Measurements from ENCODE around the gene EPB41. TPM values are rescaled to one million over a fixed set of nuclear protein-coding genes. Genes with fewer than 3 reads are reported as not detected.
A peak's percentile ranks its signal among the peaks of the same experiment; 100 is the strongest.
"Not testable (repeated sequence)": the region's sequence is repeated elsewhere in the genome, so short reads cannot be mapped to it uniquely, and the experiment has no call there.

Gene EPB41
- total RNA-seq, 3 donors from 2014 or later (not counting 1 experiment from before 2014, with no cell fraction given) = 151 to 196 (median 172) TPM

DNA sequence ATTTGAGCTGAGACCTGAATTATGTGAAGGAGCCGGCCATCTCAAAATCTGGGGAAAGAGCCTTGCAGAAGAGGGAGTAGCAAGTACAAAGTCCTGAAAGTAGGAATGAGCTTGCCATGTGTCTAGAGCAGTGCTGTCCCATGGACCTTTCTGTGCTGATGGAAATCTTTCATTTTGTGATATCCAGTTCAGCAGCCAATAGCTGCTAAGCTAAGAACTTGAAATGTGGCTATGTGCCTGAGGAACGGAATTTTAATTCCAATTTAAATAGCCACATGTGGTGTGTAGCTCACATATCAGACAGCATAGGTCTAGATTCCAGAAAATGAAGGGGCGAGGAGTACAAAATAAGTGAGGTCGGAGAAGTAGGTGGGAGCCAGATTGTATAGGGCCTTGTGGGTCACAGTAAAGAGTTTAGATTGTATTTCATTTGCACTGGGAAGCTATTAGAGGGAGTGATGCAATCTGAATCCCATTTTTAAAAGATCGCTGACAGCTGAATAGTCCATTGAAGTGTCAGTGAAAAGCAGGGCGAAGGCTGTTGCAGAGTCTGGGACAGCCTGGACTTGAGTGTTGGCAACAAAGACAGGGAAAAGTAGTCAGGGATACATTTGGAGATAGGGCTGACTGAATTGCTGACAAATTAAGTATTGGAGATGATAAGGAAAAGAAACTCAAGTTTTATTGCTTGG lies 129.1 kb downstream of the EPB41 start:
- no peak for ATAC-seq
- H3K4me1 ChIP-seq (ENCODE audit: control insufficient read depth, insufficient read depth, low read length) = no peaks in the 10 kb centered on the region
- no peaks in the 10 kb centered on the region for H3K4me1 Mint-ChIP-seq
- peak overlapping the region in 1 of 2 donors; percentile 17 for H3K27ac Mint-ChIP-seq
- H3K9me3 ChIP-seq (ENCODE audit: control insufficient read depth, insufficient read depth, low read length) = no peaks in the 10 kb centered on the region
- peaks cover 11% of the 10 kb centered on the region for H3K36me3 Mint-ChIP-seq
- H3K27ac ChIP-seq (ENCODE audit: low read length) = no peak overlapping the region
- TF ChIP-seq, protein P1, sequence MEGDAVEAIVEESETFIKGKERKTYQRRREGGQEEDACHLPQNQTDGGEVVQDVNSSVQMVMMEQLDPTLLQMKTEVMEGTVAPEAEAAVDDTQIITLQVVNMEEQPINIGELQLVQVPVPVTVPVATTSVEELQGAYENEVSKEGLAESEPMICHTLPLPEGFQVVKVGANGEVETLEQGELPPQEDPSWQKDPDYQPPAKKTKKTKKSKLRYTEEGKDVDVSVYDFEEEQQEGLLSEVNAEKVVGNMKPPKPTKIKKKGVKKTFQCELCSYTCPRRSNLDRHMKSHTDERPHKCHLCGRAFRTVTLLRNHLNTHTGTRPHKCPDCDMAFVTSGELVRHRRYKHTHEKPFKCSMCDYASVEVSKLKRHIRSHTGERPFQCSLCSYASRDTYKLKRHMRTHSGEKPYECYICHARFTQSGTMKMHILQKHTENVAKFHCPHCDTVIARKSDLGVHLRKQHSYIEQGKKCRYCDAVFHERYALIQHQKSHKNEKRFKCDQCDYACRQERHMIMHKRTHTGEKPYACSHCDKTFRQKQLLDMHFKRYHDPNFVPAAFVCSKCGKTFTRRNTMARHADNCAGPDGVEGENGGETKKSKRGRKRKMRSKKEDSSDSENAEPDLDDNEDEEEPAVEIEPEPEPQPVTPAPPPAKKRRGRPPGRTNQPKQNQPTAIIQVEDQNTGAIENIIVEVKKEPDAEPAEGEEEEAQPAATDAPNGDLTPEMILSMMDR (IDR thresholded peaks at IDR 0.05) = no peak
- H3K27me3 ChIP-seq (ENCODE audit: control insufficient read depth, insufficient read depth, low read length) = no peaks in the 10 kb centered on the region
- intact Hi-C loops (cut with micrococcal nuclease) = no loop called here
- no peak overlapping the region for H3K4me3 ChIP-seq (ENCODE audit: low read length)
- DNase-seq = no peak
- no peak overlapping the region for H3K4me3 Mint-ChIP-seq
- no peaks in the 10 kb centered on the region for H3K27me3 Mint-ChIP-seq (ENCODE audit: low read depth in 2 of 2)
- H3K36me3 ChIP-seq (ENCODE audit: control insufficient read depth, insufficient read depth, low read length) = peaks cover 46% of the 10 kb centered on the region
- H3K9me3 Mint-ChIP-seq = no peaks in the 10 kb centered on the region
- WGBS (ENCODE audit: insufficient coverage) = over 99% methylated on average over 6 of the region's 6 CpGs

- H3K9me3 ChIP-seq (ENCODE audit: control insufficient read depth, insufficient read depth, low read length) = no peaks in the 10 kb centered on the region
- no peak overlapping the region for H3K4me3 ChIP-seq (ENCODE audit: low read length)
- H3K4me3 Mint-ChIP-seq = no peak overlapping the region
- H3K9me3 Mint-ChIP-seq = no peaks in the 10 kb centered on the region
- peaks cover 11% of the 10 kb centered on the region for H3K36me3 Mint-ChIP-seq
- H3K36me3 ChIP-seq (ENCODE audit: control insufficient read depth, insufficient read depth, low read length) = peaks cover 45% of the 10 kb centered on the region
- no peaks in the 10 kb centered on the region for H3K4me1 Mint-ChIP-seq
- TF ChIP-seq, protein P1 (IDR thresholded peaks at IDR 0.05) = no peak
- no peaks in the 10 kb centered on the region for H3K27me3 ChIP-seq (ENCODE audit: control insufficient read depth, insufficient read depth, low read length)
- H3K4me1 ChIP-seq (ENCODE audit: control insufficient read depth, insufficient read depth, low read length) = no peaks in the 10 kb centered on the region
- no peak overlapping the region for H3K27ac ChIP-seq (ENCODE audit: low read length)
- no peaks in the 10 kb centered on the region for H3K27me3 Mint-ChIP-seq (ENCODE audit: low read depth in 2 of 2)
- intact Hi-C loops (cut with micrococcal nuclease) = no loop called here
- ATAC-seq (no peak), DNase-seq (no peak)
- peak overlapping the region in 1 of 2 donors; percentile 17 for H3K27ac Mint-ChIP-seq
Measured at GRCh38 chr1:29044010-29044409, 129.6 kb downstream of the EPB41 start.

DNA sequence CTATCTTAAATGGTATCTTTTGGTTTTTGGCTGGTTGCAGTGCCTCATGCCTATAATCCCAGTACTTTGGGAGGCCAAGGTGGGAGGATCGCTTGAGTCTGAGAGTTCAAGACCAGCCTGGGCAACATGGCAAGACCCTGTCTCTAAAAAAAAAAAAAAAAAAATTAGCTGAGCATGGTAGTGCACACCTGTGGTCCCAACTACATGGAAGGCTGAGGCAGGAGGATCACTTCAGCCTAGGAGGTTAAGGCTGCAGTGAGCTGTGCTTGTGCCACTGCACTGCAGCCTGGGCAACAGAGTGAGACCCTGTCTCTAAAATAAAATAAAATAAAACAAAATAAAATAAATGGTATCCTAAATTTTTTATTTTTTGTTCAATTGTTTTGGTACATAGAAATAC lies 131.3 kb downstream of the EPB41 start:
- intact Hi-C loops (cut with micrococcal nuclease); ATAC-seq; DNase-seq: not testable (repeated sequence)

DNA sequence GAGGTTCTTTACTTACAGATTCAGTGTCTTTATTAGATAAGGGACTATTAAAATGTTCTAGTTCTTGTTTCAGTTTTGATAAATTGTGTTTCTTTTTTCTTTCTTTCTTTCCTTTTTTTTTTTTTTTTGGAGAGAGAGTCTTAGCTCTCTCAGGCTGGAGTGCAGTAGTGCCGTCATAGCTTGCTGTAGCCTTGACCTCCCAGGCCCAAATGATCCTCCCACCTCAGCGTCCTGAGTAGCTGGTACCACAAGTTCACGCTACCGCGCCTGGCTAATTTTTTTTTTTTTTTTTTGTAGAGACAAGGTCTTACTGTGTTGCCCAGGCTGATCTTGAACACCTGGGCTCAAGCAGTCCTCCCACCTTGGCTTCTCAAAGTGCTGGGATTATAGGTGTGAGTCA lies 132.8 kb downstream of the EPB41 start:
- no peaks in the 10 kb centered on the region for H3K9me3 Mint-ChIP-seq
- H3K36me3 Mint-ChIP-seq = peaks cover 11% of the 10 kb centered on the region
- TF ChIP-seq, protein P1 (IDR thresholded peaks at IDR 0.05) = no peak
- no peaks in the 10 kb centered on the region for H3K27me3 ChIP-seq (ENCODE audit: control insufficient read depth, insufficient read depth, low read length)
- no peak overlapping the region for H3K4me3 ChIP-seq (ENCODE audit: low read length)
- no peak overlapping the region for H3K4me3 Mint-ChIP-seq
- H3K9me3 ChIP-seq (ENCODE audit: control insufficient read depth, insufficient read depth, low read length) = no peaks in the 10 kb centered on the region
- WGBS (ENCODE audit: insufficient coverage) = 94% methylated on average over 5 of the region's 5 CpGs
- peaks cover 31% of the 10 kb centered on the region for H3K36me3 ChIP-seq (ENCODE audit: control insufficient read depth, insufficient read depth, low read length)
- intact Hi-C loops (cut with micrococcal nuclease) = no loop called here
- no peaks in the 10 kb centered on the region for H3K27me3 Mint-ChIP-seq (ENCODE audit: low read depth in 2 of 2)
- peak overlapping the region in 1 of 2 donors; percentile 14 for H3K27ac Mint-ChIP-seq
- no peak overlapping the region for H3K27ac ChIP-seq (ENCODE audit: low read length)
- no peak for DNase-seq
- H3K4me1 Mint-ChIP-seq = no peaks in the 10 kb centered on the region
- H3K4me1 ChIP-seq (ENCODE audit: control insufficient read depth, insufficient read depth, low read length) = no peaks in the 10 kb centered on the region
- no peak for ATAC-seq

More for the DNA sequence above, 131.3 kb downstream of the EPB41 start:
- not testable (repeated sequence) for H3K4me3 ChIP-seq (ENCODE audit: low read length); H3K4me1 Mint-ChIP-seq; H3K27me3 ChIP-seq (ENCODE audit: control insufficient read depth, insufficient read depth, low read length); H3K27ac Mint-ChIP-seq; H3K4me1 ChIP-seq (ENCODE audit: control insufficient read depth, insufficient read depth, low read length); H3K9me3 Mint-ChIP-seq; H3K4me3 Mint-ChIP-seq; H3K9me3 ChIP-seq (ENCODE audit: control insufficient read depth, insufficient read depth, low read length); H3K27ac ChIP-seq (ENCODE audit: low read length); H3K27me3 Mint-ChIP-seq (ENCODE audit: low read depth in 2 of 2)
- H3K36me3 ChIP-seq (ENCODE audit: control insufficient read depth, insufficient read depth, low read length) = peaks cover 41% of the 10 kb centered on the region
- WGBS (ENCODE audit: insufficient coverage) = 100% methylated on average over 1 of the region's 1 CpG
- peaks cover 11% of the 10 kb centered on the region for H3K36me3 Mint-ChIP-seq
